IPS-20b (cell line): ENCODE measurements around the gene NPNT.

Experiments
- H3K27ac ChIP-seq: one replicate; pipeline ENCODE4 v1.5.1; 2013; ENCODE audit warnings: low read length
- H3K27me3 ChIP-seq: 2 replicates; pipeline ENCODE4 v1.6.1; 2013; ENCODE audit warnings: mild to moderate bottlenecking, low read length, inconsistent platforms; ENCODE audit not compliant: insufficient read depth
- H3K36me3 ChIP-seq: 2 replicates; pipeline ENCODE4 v1.6.1; 2013; ENCODE audit warnings: low read depth, mild to moderate bottlenecking, inconsistent platforms, low read length, moderate library complexity; ENCODE audit not compliant: insufficient read depth
- H3K4me1 ChIP-seq: 2 replicates; pipeline ENCODE4 v1.6.1; 2013; ENCODE audit warnings: mild to moderate bottlenecking, control low read depth, inconsistent platforms, low read length, moderate library complexity; ENCODE audit not compliant: insufficient read depth
- H3K4me3 ChIP-seq: 2 replicates; pipeline ENCODE4 v1.5.1; 2013; ENCODE audit warnings: mild to moderate bottlenecking, low read length, inconsistent platforms
- H3K9ac ChIP-seq: 2 replicates; pipeline ENCODE4 v1.6.1; 2013; ENCODE audit warnings: low read depth, mild to moderate bottlenecking, inconsistent platforms, low read length, moderate library complexity
- H3K9me3 ChIP-seq: 2 replicates; pipeline ENCODE4 v1.6.1; 2013; ENCODE audit warnings: mild to moderate bottlenecking, low read depth, low read length, inconsistent platforms; ENCODE audit not compliant: insufficient read depth

The NPNT gene

GRCh38 chr4:105976915-105977314 is 81.6 kb downstream of the NPNT start:
- H3K4me1 ChIP-seq, result peaks cover 15% of the 10 kb centered on the region; the same call in 1 of the 2 replicates
- H3K4me3 ChIP-seq, result no peak overlapping the region
- H3K27me3 ChIP-seq, result no peaks in the 10 kb centered on the region
- no peak overlapping the region for H3K9ac ChIP-seq
- H3K36me3 ChIP-seq, result no peaks in the 10 kb centered on the region
- H3K9me3 ChIP-seq, result no peaks in the 10 kb centered on the region
- H3K27ac ChIP-seq, result no peak overlapping the region

GRCh38 chr4:105978684-105979296 is 83.5 kb downstream of the NPNT start:
- no peaks in the 10 kb centered on the region for H3K9me3 ChIP-seq
- H3K4me1 ChIP-seq, result peaks cover 3% of the 10 kb centered on the region; the same call in 1 of the 2 replicates
- H3K27me3 ChIP-seq, result no peaks in the 10 kb centered on the region
- H3K27ac ChIP-seq, result no peak overlapping the region
- no peaks in the 10 kb centered on the region for H3K36me3 ChIP-seq
- H3K4me3 ChIP-seq, result no peak overlapping the region
- H3K9ac ChIP-seq, result no peak overlapping the region

GRCh38 chr4:105979506-105979905 is 84.2 kb downstream of the NPNT start:
- H3K36me3 ChIP-seq, result no peaks in the 10 kb centered on the region
- H3K9ac ChIP-seq, result no peak overlapping the region
- H3K4me3 ChIP-seq, result no peak overlapping the region
- H3K9me3 ChIP-seq, result no peaks in the 10 kb centered on the region
- H3K27ac ChIP-seq, result no peak overlapping the region
- H3K4me1 ChIP-seq, result no peaks in the 10 kb centered on the region; the same call in 1 of the 2 replicates
- H3K27me3 ChIP-seq, result no peaks in the 10 kb centered on the region

GRCh38 chr4:105988671-105989070 is 93.4 kb downstream of the NPNT start:
- Histone ChIP-seq H3K27ac (no peak overlapping the region), H3K4me1 (no peaks in the 10 kb centered on the region), H3K4me3 (no peak overlapping the region), H3K9me3 (no peaks in the 10 kb centered on the region), H3K36me3 (no peaks in the 10 kb centered on the region), H3K9ac (no peak overlapping the region), H3K27me3 (no peaks in the 10 kb centered on the region)

GRCh38 chr4:105989485-105990242 is 94.4 kb downstream of the NPNT start:
- no peak overlapping the region for H3K27ac ChIP-seq
- no peaks in the 10 kb centered on the region for H3K9me3 ChIP-seq
- H3K9ac ChIP-seq, result no peak overlapping the region
- no peaks in the 10 kb centered on the region for H3K4me1 ChIP-seq
- no peaks in the 10 kb centered on the region for H3K27me3 ChIP-seq
- no peaks in the 10 kb centered on the region for H3K36me3 ChIP-seq
- H3K4me3 ChIP-seq, result no peak overlapping the region

- Histone ChIP-seq H3K27ac (no peak overlapping the region), H3K27me3 (no peaks in the 10 kb centered on the region), H3K36me3 (no peaks in the 10 kb centered on the region), H3K9me3 (no peaks in the 10 kb centered on the region), H3K9ac (no peak overlapping the region), H3K4me1 (no peaks in the 10 kb centered on the region), H3K4me3 (no peak overlapping the region)
Observed at GRCh38 chr4:105990933-105991332, 95.7 kb downstream of the NPNT start.

- no peaks in the 10 kb centered on the region for H3K9me3 ChIP-seq
- H3K36me3 ChIP-seq, result no peaks in the 10 kb centered on the region
- no peaks in the 10 kb centered on the region for H3K27me3 ChIP-seq
- H3K27ac ChIP-seq, result no peak overlapping the region
- H3K4me3 ChIP-seq, result no peak overlapping the region
- H3K4me1 ChIP-seq, result no peaks in the 10 kb centered on the region
- H3K9ac ChIP-seq, result no peak overlapping the region
Observed at GRCh38 chr4:105991726-105992125, 96.5 kb downstream of the NPNT start.

GRCh38 chr4:105992641-105993305 is 97.5 kb downstream of the NPNT start:
- Histone ChIP-seq H3K27me3 (no peaks in the 10 kb centered on the region), H3K9ac (no peak overlapping the region), H3K4me1 (no peaks in the 10 kb centered on the region), H3K36me3 (no peaks in the 10 kb centered on the region), H3K27ac (no peak overlapping the region), H3K9me3 (no peaks in the 10 kb centered on the region), H3K4me3 (no peak overlapping the region)

- H3K27me3 ChIP-seq, result no peaks in the 10 kb centered on the region
- no peaks in the 10 kb centered on the region for H3K9me3 ChIP-seq
- H3K4me3 ChIP-seq, result no peak overlapping the region
- no peak overlapping the region for H3K9ac ChIP-seq
- no peak overlapping the region for H3K27ac ChIP-seq
- no peaks in the 10 kb centered on the region for H3K36me3 ChIP-seq
- H3K4me1 ChIP-seq, result peaks cover 8% of the 10 kb centered on the region; the same call in 1 of the 2 replicates
Observed at GRCh38 chr4:105994061-105994460, 98.8 kb downstream of the NPNT start.

GRCh38 chr4:105994841-105995501 is 99.7 kb downstream of the NPNT start:
- H3K4me1 ChIP-seq, result peaks cover 8% of the 10 kb centered on the region; the same call in 1 of the 2 replicates
- H3K9me3 ChIP-seq, result no peaks in the 10 kb centered on the region
- H3K27me3 ChIP-seq, result no peaks in the 10 kb centered on the region
- no peak overlapping the region for H3K4me3 ChIP-seq
- no peak overlapping the region for H3K27ac ChIP-seq
- H3K9ac ChIP-seq, result no peak overlapping the region
- no peaks in the 10 kb centered on the region for H3K36me3 ChIP-seq

GRCh38 chr4:105996845-105997244 is 101.6 kb downstream of the NPNT start:
- peaks cover 8% of the 10 kb centered on the region; the same call in 1 of the 2 replicates for H3K4me1 ChIP-seq
- H3K27me3 ChIP-seq, result no peaks in the 10 kb centered on the region
- H3K9me3 ChIP-seq, result no peaks in the 10 kb centered on the region
- no peak overlapping the region for H3K27ac ChIP-seq
- H3K36me3 ChIP-seq, result no peaks in the 10 kb centered on the region
- H3K9ac ChIP-seq, result no peak overlapping the region
- no peak overlapping the region for H3K4me3 ChIP-seq
